ENCODE measurements around the gene DNAJB2.

The DNAJB2 gene

DNA sequence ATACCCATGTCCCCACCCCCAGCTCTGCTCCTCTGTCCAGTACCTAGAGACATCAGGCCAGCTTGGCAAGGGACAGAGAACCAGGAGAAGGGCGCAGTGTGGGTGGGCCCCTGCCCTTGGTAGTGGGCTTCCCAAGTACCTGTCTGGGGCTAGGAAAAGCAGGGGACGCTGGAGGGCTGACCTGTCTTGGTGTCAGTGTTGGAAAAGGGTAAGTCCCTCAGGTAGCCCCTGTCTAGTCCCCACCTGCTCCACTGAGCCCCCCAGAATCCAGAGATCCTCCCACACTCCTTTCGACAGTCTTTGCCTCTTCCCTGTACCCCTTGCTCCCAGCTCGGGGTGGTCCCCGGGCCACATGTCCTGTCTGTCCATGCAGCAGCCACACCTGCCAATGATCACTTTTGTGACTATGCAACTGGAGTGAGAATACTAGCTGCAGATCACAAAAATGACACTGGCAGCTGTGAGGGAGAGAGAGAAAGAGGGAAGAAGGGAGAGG is 14.6 kb downstream of the DNAJB2 start:
- no peak for DNase-seq (ENCODE audit: low read depth, low spot score)
- in situ Hi-C loops (cut with HindIII; ENCODE audit: low sequenced_read_pairs): no loop called here
- TF ChIP-seq, protein P1, sequence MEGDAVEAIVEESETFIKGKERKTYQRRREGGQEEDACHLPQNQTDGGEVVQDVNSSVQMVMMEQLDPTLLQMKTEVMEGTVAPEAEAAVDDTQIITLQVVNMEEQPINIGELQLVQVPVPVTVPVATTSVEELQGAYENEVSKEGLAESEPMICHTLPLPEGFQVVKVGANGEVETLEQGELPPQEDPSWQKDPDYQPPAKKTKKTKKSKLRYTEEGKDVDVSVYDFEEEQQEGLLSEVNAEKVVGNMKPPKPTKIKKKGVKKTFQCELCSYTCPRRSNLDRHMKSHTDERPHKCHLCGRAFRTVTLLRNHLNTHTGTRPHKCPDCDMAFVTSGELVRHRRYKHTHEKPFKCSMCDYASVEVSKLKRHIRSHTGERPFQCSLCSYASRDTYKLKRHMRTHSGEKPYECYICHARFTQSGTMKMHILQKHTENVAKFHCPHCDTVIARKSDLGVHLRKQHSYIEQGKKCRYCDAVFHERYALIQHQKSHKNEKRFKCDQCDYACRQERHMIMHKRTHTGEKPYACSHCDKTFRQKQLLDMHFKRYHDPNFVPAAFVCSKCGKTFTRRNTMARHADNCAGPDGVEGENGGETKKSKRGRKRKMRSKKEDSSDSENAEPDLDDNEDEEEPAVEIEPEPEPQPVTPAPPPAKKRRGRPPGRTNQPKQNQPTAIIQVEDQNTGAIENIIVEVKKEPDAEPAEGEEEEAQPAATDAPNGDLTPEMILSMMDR (IDR thresholded peaks at IDR 0.05; ENCODE audit: low read depth, low read length): no peak
- no peak overlapping the region for H3K4me3 ChIP-seq (ENCODE audit: low read depth, low read length)

DNA sequence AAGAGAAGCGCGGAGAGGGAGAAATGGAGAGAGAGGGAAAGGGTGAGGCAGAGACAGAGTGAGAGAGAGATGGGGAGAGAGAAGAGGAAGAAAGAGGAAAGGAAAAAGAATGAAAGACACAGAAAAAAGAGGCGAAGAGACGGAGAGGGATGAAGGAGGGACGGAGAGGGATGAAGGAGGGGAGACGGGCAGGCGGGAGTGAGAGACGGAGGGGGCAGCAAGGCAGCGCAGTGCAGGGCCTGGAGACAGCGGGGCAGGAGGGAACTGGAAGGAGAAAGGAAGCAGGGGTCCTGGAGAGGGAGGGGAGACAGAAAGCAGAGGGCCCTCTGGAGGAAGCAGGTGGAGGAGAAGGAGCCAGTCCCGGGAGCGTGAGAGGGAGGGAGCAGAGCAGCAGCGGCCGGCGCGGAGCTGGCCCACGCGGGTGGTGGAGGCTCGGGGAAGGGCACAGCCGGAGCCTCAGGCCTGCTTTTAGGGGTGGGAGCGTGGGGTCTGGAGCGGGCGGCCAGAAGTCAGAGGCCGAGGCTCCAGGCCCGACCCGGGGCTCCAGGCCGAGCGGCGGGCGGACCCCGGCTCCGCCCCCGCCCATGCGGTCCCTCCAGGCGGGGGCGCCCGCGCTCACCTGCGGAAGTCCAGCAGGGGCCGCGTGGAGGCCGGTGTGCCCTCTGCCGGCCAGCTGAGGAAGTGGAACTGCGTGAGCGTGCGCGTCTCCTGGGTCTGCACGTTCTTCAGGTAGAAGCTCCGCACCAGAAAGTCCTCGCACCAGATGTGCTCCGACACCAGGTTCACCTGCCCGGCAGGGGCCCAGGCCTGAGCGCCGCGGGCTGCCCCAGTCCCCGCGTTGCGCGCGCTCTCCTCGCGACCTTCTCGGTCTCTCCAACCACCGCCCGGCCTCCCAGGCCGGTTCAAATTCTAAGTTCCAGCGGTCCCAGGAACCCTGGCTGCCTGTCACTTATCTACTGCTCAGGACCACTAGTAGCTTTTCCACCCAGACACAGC is 15.5 kb downstream of the DNAJB2 start:
- peak; percentile 77 for DNase-seq (ENCODE audit: low read depth, low spot score)
- peak overlapping the region; percentile 47 for H3K4me3 ChIP-seq (ENCODE audit: low read depth, low read length)
- TF ChIP-seq, protein P1 (IDR thresholded peaks at IDR 0.05; ENCODE audit: low read depth, low read length): peak; percentile 89
- in situ Hi-C loops (cut with HindIII; ENCODE audit: low sequenced_read_pairs): no loop called here

DNA sequence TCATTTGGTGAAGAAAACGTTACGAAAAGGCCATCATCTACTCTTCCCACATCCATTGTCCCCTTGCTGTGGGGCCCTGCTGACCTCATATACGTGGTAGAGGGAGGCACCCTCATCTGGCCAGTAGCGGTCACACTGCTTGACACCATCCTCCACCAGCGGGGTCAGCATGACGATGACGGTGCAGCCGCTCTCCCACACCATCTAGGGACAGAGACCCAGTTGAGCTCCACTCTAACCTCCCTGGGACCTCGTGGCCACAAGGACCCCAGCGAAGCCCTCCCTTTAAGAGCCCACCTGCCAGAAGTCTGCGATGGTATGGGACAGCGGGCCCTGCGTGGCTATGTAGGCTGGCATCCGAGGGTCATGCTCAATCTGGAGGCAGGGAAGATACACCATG is 17.0 kb downstream of the DNAJB2 start:
- in situ Hi-C loops (cut with HindIII; ENCODE audit: low sequenced_read_pairs): no loop called here
- DNase-seq (ENCODE audit: low read depth, low spot score): no peak
- TF ChIP-seq, protein P1 (IDR thresholded peaks at IDR 0.05; ENCODE audit: low read depth, low read length): no peak
- H3K4me3 ChIP-seq (ENCODE audit: low read depth, low read length): no peak overlapping the region

DNA sequence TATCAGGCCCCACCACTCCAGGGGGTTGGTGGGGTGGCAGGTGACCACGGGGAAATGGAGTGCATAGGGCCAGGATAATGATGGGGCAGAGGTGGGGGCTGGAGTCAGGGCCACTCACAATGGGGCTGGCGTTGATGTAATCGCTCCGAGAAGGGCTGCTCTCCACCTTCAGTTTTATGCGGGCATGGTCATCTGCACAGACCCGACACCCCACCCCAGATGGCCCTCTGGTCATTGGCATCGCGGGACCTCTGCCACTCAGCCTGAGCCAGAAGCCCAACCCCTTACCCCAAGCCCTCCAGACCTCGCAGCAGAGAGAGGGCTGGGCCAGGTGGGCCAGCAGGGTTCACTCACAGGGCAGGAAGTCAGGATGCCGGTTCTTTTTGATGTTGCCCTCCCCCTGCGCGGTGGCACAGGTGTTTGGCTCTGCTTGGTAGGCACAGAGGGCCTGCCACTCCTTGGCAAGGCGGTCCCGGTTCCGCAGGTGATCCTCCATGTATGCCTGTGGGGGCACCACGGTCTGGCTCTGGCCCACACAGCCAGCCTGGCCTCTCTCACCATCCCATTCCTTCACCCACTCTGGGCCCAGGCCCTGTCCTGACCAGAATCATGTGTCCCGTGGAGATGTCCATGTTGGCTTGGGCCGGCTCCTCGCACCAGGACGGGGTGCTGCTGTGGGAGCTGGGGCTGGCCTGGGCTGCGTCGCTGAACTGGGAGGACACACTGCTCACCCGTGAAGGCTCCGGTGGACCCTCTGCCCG is 17.6 kb downstream of the DNAJB2 start:
- TF ChIP-seq, protein P1 (IDR thresholded peaks at IDR 0.05; ENCODE audit: low read depth, low read length): no peak
- DNase-seq (ENCODE audit: low read depth, low spot score): no peak
- in situ Hi-C loops (cut with HindIII; ENCODE audit: low sequenced_read_pairs): no loop called here
- H3K4me3 ChIP-seq (ENCODE audit: low read depth, low read length): no peak overlapping the region

DNA sequence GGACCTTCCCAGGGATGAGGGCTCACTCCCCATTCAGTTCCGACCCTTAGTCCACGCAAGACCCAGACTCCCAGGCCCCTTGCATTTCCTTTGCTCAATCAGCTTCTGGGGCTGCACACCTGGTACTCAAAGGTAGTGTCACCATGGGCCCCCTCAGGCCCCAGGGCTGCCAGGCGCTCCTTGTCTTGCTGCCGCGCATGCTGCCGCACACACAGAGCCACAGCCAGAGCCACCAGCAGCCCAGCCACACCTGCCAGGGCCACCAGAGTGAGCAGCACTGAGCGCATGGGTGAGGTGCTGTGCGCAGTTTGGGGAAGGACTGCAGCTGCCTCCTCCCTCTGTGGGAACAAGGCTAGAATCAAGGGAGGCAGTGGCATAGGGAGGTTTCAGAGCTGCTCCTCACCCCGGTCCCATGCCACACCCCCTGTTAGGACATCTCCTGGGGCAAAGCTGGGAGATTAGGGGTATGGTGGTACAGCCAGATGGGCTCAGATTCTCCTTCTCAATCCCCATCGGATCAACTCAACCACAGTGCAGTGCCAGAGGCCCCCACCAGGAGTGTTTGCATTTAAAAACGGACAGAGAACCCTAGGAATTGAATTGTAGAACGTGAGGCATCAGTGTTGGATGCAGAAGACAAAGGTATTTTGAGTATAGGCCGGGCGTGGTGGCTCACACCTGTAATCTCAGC is 18.7 kb downstream of the DNAJB2 start:
- TF ChIP-seq, protein P1 (IDR thresholded peaks at IDR 0.05; ENCODE audit: low read depth, low read length): peak; percentile 27
- DNase-seq (ENCODE audit: low read depth, low spot score): no peak
- in situ Hi-C loops (cut with HindIII; ENCODE audit: low sequenced_read_pairs): no loop called here
- H3K4me3 ChIP-seq (ENCODE audit: low read depth, low read length): no peak overlapping the region
